OCI-M2 (cell line): ENCODE results near the gene NOPCHAP1.
"Not testable (repeated sequence)": the region's sequence is repeated elsewhere in the genome, so short reads cannot be mapped to it uniquely, and the experiment has no call there.

Source experiments
- DNase-seq: peaks from one replicate; lab custom pipeline; 2025; ENCODE audit not compliant: unreplicated experiment; lab: John Stamatoyannopoulos, UW

NOPCHAP1 gene

GRCh38 chr12:104986022-104986941, at the start of gene NOPCHAP1:
Gene NOPCHAP1, plus strand, starts transcription at chr12:104986316. Its CDS starts 37 bp downstream, at chr12:104986353.
- peak; percentile 48 for DNase-seq

- no peak for DNase-seq
These were observed 47.7 kb upstream of the NOPCHAP1 start for GRCh38 chr12:104938371-104938770.

- no peak for DNase-seq
These were observed 47.0 kb upstream of the NOPCHAP1 start for GRCh38 chr12:104939089-104939488.

- DNase-seq: no peak
These were observed 44.7 kb upstream of the NOPCHAP1 start for GRCh38 chr12:104941454-104941853.

- no peak for DNase-seq
These were observed 44.0 kb upstream of the NOPCHAP1 start for GRCh38 chr12:104942075-104942474.

- DNase-seq: not testable (repeated sequence)
These were observed 42.7 kb upstream of the NOPCHAP1 start for GRCh38 chr12:104943401-104943800.

- DNase-seq: no peak
These were observed 41.9 kb upstream of the NOPCHAP1 start for GRCh38 chr12:104944252-104944651.

- DNase-seq: not testable (repeated sequence)
These were observed 37.4 kb upstream of the NOPCHAP1 start for GRCh38 chr12:104948716-104949115.

- DNase-seq: no peak
These were observed 34.2 kb upstream of the NOPCHAP1 start for GRCh38 chr12:104951759-104952509.

GRCh38 chr12:104952816-104953215, 33.3 kb upstream of the NOPCHAP1 start:
- DNase-seq: no peak

GRCh38 chr12:104953323-104953722, 32.8 kb upstream of the NOPCHAP1 start:
- no peak for DNase-seq

GRCh38 chr12:104955703-104956102, 30.4 kb upstream of the NOPCHAP1 start:
- DNase-seq: no peak

- no peak for DNase-seq
These were observed 29.0 kb upstream of the NOPCHAP1 start for GRCh38 chr12:104956870-104957718.

GRCh38 chr12:104957719-104958000, 28.5 kb upstream of the NOPCHAP1 start:
- no peak for DNase-seq

GRCh38 chr12:104958001-104958804, 27.9 kb upstream of the NOPCHAP1 start, which contains the start of gene SLC41A2:
Gene SLC41A2, minus strand, starts transcription at chr12:104958290. Its CDS starts 29,763 bp downstream, at chr12:104928527.
- no peak for DNase-seq

- no peak for DNase-seq
These were observed 27.2 kb upstream of the NOPCHAP1 start for GRCh38 chr12:104958805-104959334.

- DNase-seq: no peak
These were observed 26.7 kb upstream of the NOPCHAP1 start for GRCh38 chr12:104959335-104959841.

- DNase-seq: no peak
These were observed 25.7 kb upstream of the NOPCHAP1 start for GRCh38 chr12:104960464-104960863.

GRCh38 chr12:104963757-104964156, 22.4 kb upstream of the NOPCHAP1 start:
- DNase-seq: no peak
